Activated CD8-positive, alpha-beta memory T cell treated with anti-CD3 and anti-CD28 coated beads, Interleukin-2, amount 50 U/mL, for 24 hours (primary cell): ENCODE data around the gene XIRP1.
A peak's percentile ranks its signal among the peaks of the same experiment; 100 is the strongest.
"Not testable (repeated sequence)": the region's sequence is repeated elsewhere in the genome, so short reads cannot be mapped to it uniquely, and the experiment has no call there.

ENCODE experiments used
- DNase-seq: peaks from one replicate; pipeline ENCODE4 v3.0.0-alpha.2; 2020; ENCODE audit errors: extremely low read depth

XIRP1 gene

DNA sequence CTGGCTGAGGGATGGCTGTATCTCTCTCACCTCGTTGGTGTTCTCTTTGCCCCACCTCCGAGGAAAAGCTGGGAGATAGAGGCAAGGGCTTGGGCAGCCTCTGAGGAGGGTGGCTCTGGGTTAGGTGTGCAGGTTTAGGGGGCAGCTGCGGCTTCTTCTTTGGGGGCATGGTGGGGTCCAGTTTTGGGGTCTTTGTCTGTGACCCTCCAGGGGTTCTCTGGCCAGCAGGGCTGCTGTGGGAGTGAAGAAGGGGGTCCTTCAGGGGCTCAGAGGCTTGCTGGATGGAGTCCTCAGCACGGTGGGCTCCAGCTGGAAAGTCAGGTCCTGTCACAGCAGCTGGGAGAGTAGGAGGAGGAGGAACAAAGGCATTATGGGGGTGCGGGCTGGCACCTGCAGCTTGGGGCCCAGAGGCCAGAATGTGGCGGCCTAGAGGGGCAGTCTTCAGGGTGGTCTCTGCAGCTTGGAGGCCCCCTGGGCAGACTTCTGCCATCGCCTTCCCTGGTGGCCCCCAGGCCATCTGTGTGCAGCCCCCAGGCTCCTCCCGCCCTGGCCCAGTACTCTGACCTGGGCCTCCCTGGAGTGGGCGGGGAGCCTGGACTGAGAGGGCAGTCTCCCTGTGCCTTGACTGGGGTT is 7.0 kb downstream of the XIRP1 start:
- DNase-seq = no peak

DNA sequence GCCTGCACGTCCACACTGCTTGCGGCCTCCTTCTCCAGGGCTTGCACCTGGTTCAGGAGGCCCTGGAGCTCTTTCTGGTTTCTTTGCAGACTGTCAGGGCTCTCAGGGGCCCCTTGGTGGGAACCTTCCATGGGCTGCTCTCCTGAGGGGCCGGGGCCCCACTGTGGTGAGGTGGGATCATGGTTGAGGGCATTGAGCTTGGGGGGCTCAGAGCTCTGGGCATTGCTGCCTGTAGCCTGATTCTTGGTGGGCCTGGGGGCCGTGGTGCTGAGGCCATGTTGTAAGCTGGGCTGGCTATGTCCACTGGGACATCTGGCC is 7.5 kb downstream of the XIRP1 start:
- DNase-seq = no peak

DNA sequence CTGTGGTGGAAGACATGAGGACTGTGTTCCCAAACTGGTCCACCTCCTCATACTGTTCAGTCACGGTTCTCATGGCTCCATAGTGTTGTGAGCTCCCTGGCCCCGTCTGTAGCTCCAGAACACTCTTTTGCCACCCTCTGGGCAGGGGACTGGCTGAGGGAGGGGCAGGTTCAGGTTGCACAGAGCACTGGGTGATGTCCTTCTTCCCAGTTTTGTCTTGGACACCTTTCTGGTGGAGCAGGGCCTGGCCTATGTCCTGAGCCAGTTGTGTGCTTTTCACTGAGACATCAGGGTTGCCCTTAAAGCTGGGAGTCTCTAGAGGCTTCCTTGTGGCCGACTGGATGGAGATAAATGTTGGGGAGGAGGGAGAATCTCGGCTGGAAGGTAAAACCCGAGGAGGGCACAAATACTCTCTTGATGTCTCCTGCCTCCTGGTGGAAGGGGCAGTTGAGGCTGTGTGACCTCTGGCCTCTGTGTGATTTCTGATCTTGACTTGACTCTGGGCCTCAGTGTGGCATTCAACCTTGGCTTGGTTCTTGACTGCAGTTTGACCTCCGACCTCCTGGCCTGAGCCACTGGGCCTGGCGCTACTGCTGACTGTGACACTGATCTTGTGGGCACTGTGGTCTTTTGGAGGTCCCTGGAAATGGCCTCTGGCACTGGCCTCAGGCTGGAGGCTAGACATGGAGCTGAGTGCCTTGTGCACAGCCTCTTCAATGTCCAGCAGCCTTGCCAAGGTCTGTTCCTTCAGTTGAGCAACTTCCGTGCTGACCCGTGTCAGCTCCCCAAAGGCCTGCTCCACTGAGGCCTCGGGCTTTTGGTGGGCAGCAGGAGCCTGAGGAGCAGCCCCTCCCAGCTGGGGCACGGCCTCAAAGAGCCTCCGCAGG is 8.1 kb downstream of the XIRP1 start:
- DNase-seq = no peak

DNA sequence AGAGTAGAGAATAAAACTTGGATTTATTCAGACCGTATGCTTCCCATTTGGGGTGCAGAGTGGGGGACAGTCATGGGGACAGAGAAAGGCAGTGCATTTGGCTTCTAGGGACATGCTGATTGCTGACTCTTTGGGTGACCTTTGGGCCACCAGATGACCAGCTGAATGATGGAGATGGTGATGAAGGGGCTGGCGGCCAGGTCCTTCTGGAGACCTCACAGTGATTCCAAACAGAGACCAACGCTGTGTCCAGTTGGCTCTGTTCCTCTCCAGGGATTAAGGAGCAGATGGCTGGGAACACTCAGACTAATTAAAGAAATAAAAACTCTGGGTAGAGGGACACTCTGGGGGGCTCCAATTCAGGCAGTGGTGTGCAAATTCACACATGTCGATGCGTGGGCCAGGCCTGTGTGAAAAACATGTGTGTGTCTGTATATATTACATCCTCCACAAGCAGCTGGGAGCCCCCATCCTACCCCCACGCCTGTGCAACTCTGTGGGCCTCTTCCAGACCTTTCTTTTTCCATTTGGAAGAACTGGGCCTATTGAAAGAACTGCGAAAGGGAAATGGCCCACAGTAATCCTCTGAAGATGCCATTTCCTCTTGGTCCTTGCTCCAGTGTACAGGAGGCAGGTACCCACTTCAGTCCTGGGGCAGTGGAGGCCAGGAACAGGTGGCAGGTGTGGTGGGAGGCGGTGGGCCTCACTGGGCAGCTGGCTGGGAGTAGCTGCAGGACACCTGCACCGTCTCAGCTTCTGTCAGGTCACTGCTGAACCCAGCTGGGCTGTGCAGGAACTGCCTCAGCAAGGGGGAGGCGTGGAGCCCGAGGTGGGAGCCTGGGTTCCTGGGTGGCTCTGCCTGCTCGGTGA is 8.9 kb downstream of the XIRP1 start:
- no peak for DNase-seq

GRCh38 chr3:39181408-39182335 is 10.7 kb downstream of the XIRP1 start:
- no peak for DNase-seq

DNA sequence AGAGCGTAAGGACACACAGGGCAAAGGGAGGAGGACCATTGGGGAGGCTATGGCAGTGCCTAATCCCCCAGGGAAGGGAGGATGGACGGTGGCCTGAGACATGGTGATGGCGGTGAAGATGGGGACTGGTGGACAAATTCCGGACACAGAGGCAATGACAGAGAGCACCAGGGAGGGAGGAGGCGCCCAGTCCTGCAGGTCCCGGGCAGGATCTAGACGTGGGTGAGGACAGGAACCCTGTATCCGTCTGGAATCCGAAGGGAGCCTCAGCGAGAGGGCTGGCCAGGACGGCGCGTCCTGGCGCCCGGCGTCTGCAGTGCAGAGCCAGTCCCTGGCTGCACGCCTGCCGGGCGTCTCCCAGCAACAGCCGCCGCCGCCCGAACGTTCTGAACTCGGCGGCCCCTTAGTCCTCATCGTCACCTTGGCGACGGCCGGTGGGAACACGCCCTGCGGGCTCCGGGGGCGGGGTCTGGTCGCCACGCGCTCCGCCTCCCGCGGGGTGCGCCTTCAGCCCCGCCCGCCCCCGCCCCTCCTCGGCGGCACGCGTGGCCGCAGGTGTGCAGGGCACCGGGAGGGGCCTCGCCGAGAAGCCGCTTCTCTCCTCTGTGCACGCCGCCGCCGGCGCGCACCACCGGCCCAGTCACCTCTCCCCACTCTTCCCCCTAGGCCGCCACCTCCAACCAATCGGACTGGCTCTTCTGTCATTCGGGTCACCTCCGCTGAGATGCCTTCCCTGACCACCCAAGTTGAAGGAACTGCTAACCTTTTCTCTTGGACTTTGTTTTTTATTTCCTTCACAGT is 11.6 kb downstream of the XIRP1 start:
- DNase-seq = peak; percentile 64

- no peak for DNase-seq
Measured at GRCh38 chr3:39180183-39180545, 12.2 kb downstream of the XIRP1 start.

DNA sequence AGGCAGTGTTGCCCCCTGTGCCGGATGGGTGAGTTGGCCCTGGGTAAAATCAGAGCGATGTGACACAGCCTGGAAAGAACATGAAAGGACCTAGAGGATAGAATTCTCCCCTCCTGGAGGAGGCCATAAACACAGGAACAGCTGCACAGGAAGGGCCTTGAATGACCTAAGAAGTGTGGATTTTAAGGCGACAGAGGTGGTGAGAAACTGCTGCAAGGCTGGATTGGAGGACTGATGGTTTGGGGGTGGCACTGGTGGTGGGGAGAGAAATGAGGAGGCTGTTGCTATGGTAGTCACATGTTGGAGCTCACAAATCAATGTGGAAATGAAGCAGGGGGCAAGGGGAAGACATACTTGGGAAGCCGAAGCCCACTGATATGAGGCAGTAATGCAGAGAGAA is 13.8 kb downstream of the XIRP1 start:
- no peak for DNase-seq

- DNase-seq = peak; percentile 36
Measured at GRCh38 chr3:39177708-39178332, 14.6 kb downstream of the XIRP1 start.

DNA sequence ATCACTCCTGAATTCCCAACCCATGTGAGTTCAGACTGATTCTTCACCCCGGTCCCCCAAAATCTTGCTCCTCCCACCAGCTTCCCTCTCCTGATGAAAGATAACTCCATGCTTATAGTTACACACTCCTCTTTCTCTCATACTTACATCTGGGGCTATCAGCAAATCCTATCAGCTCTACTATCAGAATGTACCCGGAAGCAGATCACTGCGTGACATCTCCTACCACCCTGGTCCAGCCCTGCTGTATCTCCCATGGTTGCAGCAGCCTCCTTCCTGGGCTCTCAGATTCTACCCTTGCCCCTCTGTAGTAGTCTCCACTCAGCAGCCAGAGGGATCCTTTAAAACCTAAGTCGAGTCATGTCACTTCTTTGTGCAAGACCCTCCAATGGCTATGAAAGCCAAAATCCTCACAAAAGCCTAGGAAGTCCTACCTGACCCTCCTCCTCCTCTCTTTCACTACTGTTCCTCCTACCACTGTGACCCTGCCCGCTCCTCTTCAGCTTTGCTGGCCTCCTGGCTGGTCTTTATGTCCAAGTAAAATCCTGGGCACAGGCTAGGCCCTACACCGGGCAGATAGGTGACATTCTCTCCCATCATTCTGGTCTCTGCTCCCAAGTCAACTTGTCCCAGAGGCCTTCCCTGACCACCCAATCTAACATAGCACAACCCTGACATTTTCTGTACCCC is 16.2 kb downstream of the XIRP1 start:
- DNase-seq = no peak

- DNase-seq = no peak
Measured at GRCh38 chr3:39173318-39174125, 18.9 kb downstream of the XIRP1 start.

- DNase-seq = no peak
Measured at GRCh38 chr3:39171860-39172259, 20.5 kb downstream of the XIRP1 start.

- DNase-seq = not testable (repeated sequence)
Measured at GRCh38 chr3:39170877-39171276, 21.5 kb downstream of the XIRP1 start.

DNA sequence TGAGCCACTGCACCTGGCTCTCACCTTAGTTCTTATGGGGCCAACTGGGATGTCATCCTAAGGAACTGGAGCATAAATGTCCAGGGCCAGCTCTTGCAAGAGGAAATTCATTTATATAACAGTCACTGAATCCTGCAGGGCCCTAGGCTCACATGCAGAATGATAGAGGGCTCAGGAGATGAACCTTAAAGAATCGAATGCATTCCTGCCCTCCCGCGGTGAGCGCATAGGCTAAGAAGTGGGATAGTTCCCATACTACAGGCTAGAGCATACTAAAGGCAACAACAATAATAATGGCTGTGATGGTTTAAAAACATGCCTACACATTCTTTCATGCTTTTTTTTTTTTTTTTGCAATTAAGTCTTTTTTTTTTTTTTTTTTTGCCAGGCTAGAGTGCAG is 21.9 kb downstream of the XIRP1 start:
- DNase-seq = no peak

DNA sequence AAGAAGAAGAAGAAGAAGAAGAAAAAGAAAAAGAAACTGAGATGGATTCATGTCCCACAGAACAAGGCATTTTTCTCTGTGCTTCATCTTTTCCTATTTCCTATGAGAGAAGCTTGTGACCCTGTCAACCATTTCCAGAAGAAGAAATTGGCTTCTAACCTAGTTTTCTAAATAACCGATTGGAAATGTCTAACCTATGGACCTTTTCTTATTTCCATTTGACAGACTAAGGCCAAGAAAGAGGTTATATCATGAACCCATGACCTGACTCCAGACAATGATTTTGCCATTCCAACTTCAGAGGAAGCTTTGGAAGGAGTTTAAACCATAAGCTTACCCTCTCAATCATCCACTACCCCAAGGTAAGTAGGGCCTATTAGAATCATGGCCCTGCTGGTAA is 22.7 kb downstream of the XIRP1 start:
- no peak for DNase-seq

- no peak for DNase-seq
Measured at GRCh38 chr3:39168156-39168780, 24.1 kb downstream of the XIRP1 start.

DNA sequence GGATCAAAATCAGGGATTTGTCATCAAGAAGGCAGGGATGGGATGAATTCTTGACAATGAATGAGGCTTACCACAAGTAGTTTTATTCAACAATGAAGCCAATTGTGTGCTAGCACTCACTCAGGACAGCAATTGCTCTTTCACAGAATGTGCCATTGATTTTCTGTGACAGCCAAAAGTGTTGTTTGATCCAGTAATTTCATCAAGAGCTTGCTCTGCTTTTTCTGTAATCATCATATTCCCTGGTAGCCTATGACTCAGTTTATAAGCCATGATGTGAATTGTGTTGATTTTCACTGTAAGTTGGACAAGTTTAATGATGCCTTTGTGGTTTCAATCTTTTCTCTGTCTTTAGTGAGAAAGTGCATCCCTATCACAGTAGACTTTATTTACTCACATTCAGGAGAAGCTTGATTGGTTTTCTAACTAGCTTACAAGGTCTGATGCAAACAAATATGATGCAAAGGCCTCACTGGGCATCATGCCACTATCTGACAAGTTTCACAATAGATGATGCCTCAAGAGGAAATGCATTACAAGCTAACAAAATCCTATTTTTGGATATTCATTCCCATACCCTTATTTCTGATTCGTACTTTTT is 25.4 kb downstream of the XIRP1 start:
- no peak for DNase-seq
